Measurements from ENCODE around the gene FAM167B.

DNA sequence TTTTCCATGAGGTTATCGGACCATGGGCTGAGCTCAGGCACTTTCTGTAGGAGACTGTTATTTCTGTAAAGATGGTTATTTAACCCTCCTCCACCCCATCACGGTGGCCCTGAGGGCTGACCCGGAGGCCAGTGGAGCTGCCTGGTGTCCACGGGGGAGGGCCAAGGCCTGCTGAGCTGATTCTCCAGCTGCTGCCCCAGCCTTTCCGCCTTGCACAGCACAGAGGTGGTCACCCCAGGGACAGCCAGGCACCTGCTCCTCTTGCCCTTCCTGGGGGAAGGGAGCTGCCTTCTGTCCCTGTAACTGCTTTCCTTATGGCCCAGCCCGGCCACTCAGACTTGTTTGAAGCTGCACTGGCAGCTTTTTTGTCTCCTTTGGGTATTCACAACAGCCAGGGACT is 49.2 kb upstream of the FAM167B start:
- TF ChIP-seq, protein P1, sequence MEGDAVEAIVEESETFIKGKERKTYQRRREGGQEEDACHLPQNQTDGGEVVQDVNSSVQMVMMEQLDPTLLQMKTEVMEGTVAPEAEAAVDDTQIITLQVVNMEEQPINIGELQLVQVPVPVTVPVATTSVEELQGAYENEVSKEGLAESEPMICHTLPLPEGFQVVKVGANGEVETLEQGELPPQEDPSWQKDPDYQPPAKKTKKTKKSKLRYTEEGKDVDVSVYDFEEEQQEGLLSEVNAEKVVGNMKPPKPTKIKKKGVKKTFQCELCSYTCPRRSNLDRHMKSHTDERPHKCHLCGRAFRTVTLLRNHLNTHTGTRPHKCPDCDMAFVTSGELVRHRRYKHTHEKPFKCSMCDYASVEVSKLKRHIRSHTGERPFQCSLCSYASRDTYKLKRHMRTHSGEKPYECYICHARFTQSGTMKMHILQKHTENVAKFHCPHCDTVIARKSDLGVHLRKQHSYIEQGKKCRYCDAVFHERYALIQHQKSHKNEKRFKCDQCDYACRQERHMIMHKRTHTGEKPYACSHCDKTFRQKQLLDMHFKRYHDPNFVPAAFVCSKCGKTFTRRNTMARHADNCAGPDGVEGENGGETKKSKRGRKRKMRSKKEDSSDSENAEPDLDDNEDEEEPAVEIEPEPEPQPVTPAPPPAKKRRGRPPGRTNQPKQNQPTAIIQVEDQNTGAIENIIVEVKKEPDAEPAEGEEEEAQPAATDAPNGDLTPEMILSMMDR (IDR thresholded peaks at IDR 0.05; ENCODE audit: low read depth, low read length, missing input control) = no peak
- TF ChIP-seq, protein P2, sequence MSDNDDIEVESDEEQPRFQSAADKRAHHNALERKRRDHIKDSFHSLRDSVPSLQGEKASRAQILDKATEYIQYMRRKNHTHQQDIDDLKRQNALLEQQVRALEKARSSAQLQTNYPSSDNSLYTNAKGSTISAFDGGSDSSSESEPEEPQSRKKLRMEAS (IDR thresholded peaks at IDR 0.05) = no peak
- TF ChIP-seq, protein P3, sequence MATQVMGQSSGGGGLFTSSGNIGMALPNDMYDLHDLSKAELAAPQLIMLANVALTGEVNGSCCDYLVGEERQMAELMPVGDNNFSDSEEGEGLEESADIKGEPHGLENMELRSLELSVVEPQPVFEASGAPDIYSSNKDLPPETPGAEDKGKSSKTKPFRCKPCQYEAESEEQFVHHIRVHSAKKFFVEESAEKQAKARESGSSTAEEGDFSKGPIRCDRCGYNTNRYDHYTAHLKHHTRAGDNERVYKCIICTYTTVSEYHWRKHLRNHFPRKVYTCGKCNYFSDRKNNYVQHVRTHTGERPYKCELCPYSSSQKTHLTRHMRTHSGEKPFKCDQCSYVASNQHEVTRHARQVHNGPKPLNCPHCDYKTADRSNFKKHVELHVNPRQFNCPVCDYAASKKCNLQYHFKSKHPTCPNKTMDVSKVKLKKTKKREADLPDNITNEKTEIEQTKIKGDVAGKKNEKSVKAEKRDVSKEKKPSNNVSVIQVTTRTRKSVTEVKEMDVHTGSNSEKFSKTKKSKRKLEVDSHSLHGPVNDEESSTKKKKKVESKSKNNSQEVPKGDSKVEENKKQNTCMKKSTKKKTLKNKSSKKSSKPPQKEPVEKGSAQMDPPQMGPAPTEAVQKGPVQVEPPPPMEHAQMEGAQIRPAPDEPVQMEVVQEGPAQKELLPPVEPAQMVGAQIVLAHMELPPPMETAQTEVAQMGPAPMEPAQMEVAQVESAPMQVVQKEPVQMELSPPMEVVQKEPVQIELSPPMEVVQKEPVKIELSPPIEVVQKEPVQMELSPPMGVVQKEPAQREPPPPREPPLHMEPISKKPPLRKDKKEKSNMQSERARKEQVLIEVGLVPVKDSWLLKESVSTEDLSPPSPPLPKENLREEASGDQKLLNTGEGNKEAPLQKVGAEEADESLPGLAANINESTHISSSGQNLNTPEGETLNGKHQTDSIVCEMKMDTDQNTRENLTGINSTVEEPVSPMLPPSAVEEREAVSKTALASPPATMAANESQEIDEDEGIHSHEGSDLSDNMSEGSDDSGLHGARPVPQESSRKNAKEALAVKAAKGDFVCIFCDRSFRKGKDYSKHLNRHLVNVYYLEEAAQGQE (IDR thresholded peaks at IDR 0.05) = no peak
- TF ChIP-seq YY1 (IDR thresholded peaks at IDR 0.05) (no peak), TAF1 (conservative IDR thresholded peaks at IDR 0.05) (no peak), GABPA (IDR thresholded peaks at IDR 0.05 in 1 of 2, conservative IDR thresholded peaks at IDR 0.05 in 1 of 2) (no peak), HNF4G (IDR thresholded peaks at IDR 0.05) (no peak), HNF4A (conservative IDR thresholded peaks at IDR 0.05) (no peak), EGR1 (IDR thresholded peaks at IDR 0.05; ENCODE audit: low read depth in 2 of 2) (no peak), RAD21 (IDR thresholded peaks at IDR 0.05) (no peak), SP1 (IDR thresholded peaks at IDR 0.05) (no peak), NR2F2 (IDR thresholded peaks at IDR 0.05) (no peak), RXRA (IDR thresholded peaks at IDR 0.05) (no peak)
- TF ChIP-seq, protein P4, sequence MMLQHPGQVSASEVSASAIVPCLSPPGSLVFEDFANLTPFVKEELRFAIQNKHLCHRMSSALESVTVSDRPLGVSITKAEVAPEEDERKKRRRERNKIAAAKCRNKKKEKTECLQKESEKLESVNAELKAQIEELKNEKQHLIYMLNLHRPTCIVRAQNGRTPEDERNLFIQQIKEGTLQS (IDR thresholded peaks at IDR 0.05) = no peak
